ENCODE results near the gene VPREB3. TPM values are rescaled to one million over a fixed set of nuclear protein-coding genes. Genes with fewer than 3 reads are reported as not detected.
A peak's percentile ranks its signal among the peaks of the same experiment; 100 is the strongest.

VPREB3 gene
- total and polyA plus RNA-seq, 2 experiments from 2014 or later, result not detected

DNA sequence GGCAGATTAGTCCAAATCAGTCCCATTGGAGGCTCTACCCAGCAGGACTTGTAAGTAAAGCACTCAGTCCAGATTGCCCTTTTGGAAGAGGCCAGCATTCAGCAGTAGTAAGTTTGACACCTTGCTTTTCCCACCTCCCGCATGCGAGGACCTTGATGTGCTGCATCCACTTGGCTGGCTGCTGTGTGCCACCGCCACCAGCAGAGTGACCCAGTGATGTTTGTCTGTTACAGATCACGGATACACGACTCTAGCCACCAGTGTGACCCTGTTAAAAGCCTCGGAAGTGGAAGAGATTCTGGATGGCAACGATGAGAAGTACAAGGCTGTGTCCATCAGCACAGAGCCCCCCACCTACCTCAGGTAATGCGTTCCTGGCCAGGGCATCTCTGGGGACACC is 39.1 kb upstream of the VPREB3 start:
- Histone ChIP-seq H3K4me3 (no peak overlapping the region), H2AFZ (no peak overlapping the region), H3K79me2 (peaks cover 75% of the 10 kb centered on the region), H3K27me3 (no peaks in the 10 kb centered on the region), H3K36me3 (replicated peaks; ENCODE audit: insufficient read depth, low read depth) (no peaks in the 10 kb centered on the region), H4K20me1 (ENCODE audit: insufficient read depth, poor library complexity, severe bottlenecking) (peaks cover 47% of the 10 kb centered on the region), H3K9me3 (ENCODE audit: low read depth) (no peaks in the 10 kb centered on the region), H3K4me2 (no peak overlapping the region), H3K9me2 (replicated peaks; ENCODE audit: insufficient read depth) (no peaks in the 10 kb centered on the region), H3K27ac (no peak overlapping the region), H3K4me1 (ENCODE audit: insufficient read depth) (peaks cover 42% of the 10 kb centered on the region)
- 91% methylated on average over 8 of the region's 8 CpGs for WGBS (ENCODE audit: low lambda C conversion rate, missing lambda C conversion rate)
- DNase-seq (ENCODE audit: low spot score), result no peak
- TF ChIP-seq EZH2 (IDR thresholded peaks at IDR 0.05; ENCODE audit: borderline replicate concordance) (no peak), EZH2phosphoT487 (IDR thresholded peaks at IDR 0.05; ENCODE audit: low read depth, severe bottlenecking, unreplicated experiment) (no peak)
- TF ChIP-seq, protein P1, sequence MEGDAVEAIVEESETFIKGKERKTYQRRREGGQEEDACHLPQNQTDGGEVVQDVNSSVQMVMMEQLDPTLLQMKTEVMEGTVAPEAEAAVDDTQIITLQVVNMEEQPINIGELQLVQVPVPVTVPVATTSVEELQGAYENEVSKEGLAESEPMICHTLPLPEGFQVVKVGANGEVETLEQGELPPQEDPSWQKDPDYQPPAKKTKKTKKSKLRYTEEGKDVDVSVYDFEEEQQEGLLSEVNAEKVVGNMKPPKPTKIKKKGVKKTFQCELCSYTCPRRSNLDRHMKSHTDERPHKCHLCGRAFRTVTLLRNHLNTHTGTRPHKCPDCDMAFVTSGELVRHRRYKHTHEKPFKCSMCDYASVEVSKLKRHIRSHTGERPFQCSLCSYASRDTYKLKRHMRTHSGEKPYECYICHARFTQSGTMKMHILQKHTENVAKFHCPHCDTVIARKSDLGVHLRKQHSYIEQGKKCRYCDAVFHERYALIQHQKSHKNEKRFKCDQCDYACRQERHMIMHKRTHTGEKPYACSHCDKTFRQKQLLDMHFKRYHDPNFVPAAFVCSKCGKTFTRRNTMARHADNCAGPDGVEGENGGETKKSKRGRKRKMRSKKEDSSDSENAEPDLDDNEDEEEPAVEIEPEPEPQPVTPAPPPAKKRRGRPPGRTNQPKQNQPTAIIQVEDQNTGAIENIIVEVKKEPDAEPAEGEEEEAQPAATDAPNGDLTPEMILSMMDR (IDR thresholded peaks at IDR 0.05; ENCODE audit: poor library complexity), result no peak

DNA sequence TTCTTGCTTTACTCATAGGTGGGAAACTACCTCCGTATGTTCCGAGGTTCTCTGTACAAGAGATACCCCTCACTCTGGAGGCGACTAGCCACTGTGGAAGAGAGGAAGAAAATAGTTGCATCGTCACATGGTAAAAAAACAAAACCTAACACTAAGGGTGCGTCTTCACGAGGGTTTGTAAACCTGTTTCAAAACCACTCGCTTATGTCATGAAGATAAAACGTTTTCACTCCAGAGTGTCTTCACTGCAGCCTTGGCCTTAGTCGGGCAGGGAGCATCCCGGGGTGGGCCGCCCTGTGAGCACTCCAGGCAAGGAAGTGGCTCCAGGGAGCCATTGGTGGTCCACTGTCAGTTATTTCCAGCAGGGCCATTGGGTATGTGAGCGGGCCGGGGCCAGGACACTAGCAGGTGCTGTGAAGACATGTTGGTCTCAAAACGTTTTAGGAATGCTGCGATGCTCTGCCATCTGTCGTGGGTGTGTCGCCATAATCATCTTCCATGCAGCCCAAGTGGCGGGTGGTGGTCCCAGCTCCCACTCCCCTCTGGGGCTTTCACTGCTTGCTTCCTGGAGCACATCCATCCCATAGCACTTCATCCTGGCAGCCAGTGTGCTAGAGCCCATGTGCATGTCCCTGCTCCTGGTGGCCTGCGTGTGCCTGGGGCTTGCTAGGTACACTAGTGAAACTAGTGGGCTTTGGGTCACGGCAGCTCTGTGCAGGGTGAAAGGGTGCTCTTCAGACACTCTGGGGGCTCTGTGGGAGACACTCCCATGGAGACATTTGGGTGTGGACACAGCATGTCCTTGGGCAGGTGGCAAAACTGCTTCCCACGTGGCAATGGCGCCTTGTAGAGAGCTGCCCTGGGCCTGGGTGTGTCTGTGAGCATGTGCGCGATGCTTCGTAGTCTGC is 37.8 kb upstream of the VPREB3 start:
- H3K9me3 ChIP-seq (ENCODE audit: low read depth), result no peaks in the 10 kb centered on the region
- H3K9me2 ChIP-seq (replicated peaks; ENCODE audit: insufficient read depth), result no peaks in the 10 kb centered on the region
- no peaks in the 10 kb centered on the region for H3K27me3 ChIP-seq
- peaks cover 79% of the 10 kb centered on the region for H3K79me2 ChIP-seq
- H3K4me1 ChIP-seq (ENCODE audit: insufficient read depth), result peaks cover 47% of the 10 kb centered on the region
- TF ChIP-seq EZH2 (IDR thresholded peaks at IDR 0.05; ENCODE audit: borderline replicate concordance) (no peak), EZH2phosphoT487 (IDR thresholded peaks at IDR 0.05; ENCODE audit: low read depth, severe bottlenecking, unreplicated experiment) (no peak)
- TF ChIP-seq, protein P1 (IDR thresholded peaks at IDR 0.05; ENCODE audit: poor library complexity), result no peak
- H3K4me3 ChIP-seq, result no peak overlapping the region
- 77% methylated on average over 25 of the region's 25 CpGs for WGBS (ENCODE audit: low lambda C conversion rate, missing lambda C conversion rate)
- H2AFZ ChIP-seq, result no peak overlapping the region
- no peak for DNase-seq (ENCODE audit: low spot score)
- H4K20me1 ChIP-seq (ENCODE audit: insufficient read depth, poor library complexity, severe bottlenecking), result peaks cover 57% of the 10 kb centered on the region
- peak overlapping the region; percentile 78 for H3K27ac ChIP-seq
- no peaks in the 10 kb centered on the region for H3K36me3 ChIP-seq (replicated peaks; ENCODE audit: insufficient read depth, low read depth)
- H3K4me2 ChIP-seq, result peak overlapping the region; percentile 12

DNA sequence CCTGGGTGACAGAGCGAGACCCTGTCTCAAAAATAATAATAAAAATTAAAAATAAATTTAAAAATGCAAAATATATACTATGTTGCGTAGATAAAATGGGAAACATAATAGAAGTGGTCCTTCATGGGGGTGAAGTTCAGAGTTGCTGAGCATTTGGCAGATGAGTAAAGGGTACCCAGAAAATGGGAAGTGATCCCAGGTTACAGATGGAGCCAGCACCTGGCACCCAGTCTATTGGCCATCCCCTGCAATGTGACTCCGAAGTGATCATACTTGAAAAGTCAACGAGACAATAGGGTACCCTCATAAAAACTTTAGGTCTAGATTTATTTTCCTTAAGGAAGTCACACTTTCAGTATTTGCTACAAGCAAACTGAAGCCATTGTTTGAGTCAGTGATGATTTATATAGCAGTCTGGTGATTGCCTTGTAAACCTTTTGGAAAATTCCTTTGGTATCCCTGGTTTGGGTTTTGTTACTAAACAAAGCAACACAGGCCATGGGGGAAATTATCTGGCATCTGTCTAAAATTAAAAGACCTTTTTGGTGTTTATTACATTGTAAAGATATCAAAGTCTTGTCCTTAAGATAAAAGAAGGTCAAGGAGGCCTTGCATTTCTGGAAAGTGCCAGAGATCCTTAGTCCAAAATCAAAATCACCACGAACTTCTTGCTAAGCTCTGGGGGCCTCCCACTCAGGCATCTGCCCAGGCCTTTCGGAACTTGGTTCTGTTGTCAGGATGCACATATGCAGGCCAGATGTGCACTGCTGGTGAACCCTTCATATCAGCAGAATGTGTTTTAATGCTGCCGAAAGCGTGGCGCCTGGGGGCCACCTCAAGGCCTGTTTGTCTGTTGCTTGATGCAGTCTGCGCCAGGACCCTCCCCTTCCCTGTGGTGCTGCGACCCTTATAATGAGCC is 36.9 kb upstream of the VPREB3 start:
- no peaks in the 10 kb centered on the region for H3K36me3 ChIP-seq (replicated peaks; ENCODE audit: insufficient read depth, low read depth)
- H3K9me2 ChIP-seq (replicated peaks; ENCODE audit: insufficient read depth), result no peaks in the 10 kb centered on the region
- H3K4me3 ChIP-seq, result no peak overlapping the region
- H2AFZ ChIP-seq, result no peak overlapping the region
- TF ChIP-seq, protein P1 (IDR thresholded peaks at IDR 0.05; ENCODE audit: poor library complexity), result no peak
- TF ChIP-seq EZH2phosphoT487 (IDR thresholded peaks at IDR 0.05; ENCODE audit: low read depth, severe bottlenecking, unreplicated experiment) (no peak), EZH2 (IDR thresholded peaks at IDR 0.05; ENCODE audit: borderline replicate concordance) (no peak)
- WGBS (ENCODE audit: low lambda C conversion rate, missing lambda C conversion rate), result 48% methylated on average over 11 of the region's 11 CpGs
- H3K79me2 ChIP-seq, result peaks cover 81% of the 10 kb centered on the region
- peak; percentile 54 for DNase-seq (ENCODE audit: low spot score)
- H3K4me2 ChIP-seq, result peak overlapping the region; percentile 12
- H3K27ac ChIP-seq, result peak overlapping the region; percentile 78
- no peaks in the 10 kb centered on the region for H3K9me3 ChIP-seq (ENCODE audit: low read depth)
- peaks cover 50% of the 10 kb centered on the region for H3K4me1 ChIP-seq (ENCODE audit: insufficient read depth)
- H4K20me1 ChIP-seq (ENCODE audit: insufficient read depth, poor library complexity, severe bottlenecking), result peaks cover 57% of the 10 kb centered on the region
- H3K27me3 ChIP-seq, result no peaks in the 10 kb centered on the region

All from hepatocyte (in vitro differentiated cells).